ENCODE measurements around the gene CCDC92.
A peak's percentile ranks its signal among the peaks of the same experiment; 100 is the strongest.

The CCDC92 gene

DNA sequence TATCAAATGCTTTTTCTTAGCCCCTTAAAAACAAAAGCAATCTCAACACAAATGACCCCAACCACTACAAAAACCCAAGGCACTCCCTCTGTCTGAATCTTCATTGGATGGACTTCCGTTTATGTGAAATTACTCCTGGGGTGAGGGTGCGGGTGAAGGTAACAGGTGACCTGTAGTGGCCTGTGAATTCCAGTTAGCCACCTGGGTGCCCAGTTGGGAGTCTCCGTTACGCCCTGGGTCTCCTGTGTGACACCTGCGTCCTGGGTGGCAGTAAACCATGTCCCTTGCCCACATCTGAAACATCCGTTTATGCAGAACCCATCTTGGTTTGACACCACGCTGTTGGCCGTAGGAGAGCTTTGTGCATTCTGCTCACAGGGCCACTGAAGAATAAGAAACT, 62.6 kb downstream of the CCDC92 start:
- no peak for DNase-seq (ENCODE audit: low spot score)

DNA sequence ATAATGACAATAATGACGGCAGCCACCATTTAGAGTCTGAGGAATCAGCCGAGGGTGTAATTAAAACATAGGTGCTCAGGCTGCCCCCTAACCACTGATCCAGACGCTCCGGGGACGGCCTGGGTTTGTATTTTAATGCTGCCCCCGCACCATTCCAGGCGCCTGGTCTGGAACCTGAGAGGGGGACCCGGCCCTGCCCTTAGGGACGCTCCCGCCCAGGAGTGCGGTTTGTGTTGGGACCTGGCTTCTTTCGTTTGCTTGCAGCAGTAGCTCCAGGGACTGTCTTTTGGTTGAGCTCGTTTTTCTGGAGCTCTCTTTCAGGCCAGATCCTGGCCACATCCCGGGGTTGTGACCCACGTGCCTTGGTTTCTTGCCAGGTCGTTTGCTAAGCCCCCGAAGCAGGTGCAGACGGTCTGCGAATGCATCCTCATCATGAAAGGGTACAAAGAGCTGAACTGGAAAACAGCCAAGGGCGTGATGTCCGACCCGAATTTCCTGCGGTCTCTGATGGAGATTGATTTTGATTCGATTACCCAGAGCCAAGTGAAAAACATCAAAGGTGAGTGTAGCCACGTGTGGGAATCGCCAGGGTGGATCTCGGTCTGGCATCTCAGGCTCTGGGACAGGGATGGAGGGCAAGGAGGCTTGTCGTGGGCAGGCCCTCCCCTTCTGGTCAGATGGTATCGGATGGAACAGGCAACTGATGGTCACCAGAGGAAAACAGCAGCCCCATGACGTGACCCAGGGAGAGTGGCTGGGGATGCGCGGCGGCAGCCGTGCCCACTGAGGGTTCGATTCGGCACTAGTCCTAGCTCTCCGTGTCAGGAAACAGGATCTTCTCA, 63.5 kb downstream of the CCDC92 start:
- DNase-seq (ENCODE audit: low spot score) = no peak

DNA sequence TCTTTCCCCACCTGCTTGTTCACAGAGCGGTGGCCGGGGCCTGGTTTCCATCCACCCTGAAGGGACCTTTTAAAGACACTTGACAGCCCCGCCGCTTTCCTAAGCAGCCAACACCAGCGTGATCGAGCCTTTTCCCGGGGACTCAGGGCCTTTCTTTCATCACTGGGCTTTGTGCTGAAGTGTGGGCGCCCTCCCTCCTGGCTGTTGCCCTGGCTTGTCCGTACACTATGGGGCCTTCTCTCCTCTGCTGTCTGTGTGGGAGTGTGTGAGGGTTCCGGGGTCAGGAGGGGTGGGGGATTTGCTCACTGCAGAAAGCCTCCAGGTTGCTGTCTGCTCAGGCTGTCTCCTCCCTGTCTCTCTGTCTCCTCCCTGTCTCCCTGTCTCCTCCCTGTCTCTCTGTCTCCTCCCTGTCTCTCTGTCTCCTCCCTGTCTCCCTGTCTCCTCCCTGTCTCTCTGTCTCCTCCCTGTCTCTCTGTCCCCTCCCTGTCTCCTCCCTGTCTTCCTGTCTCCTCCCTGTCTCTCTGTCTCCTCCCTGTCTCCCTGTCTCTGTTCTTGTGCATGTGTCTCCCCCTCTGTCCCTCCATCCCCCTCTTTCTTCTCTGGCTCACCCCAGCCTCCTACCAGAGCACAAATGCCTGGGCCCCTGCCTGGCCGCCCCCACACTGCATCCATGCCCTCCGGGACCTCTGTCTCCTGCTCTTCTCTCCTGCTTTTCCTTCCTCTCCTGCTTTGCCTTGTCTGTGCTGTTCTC, 64.7 kb downstream of the CCDC92 start:
- no peak for DNase-seq (ENCODE audit: low spot score)

DNA sequence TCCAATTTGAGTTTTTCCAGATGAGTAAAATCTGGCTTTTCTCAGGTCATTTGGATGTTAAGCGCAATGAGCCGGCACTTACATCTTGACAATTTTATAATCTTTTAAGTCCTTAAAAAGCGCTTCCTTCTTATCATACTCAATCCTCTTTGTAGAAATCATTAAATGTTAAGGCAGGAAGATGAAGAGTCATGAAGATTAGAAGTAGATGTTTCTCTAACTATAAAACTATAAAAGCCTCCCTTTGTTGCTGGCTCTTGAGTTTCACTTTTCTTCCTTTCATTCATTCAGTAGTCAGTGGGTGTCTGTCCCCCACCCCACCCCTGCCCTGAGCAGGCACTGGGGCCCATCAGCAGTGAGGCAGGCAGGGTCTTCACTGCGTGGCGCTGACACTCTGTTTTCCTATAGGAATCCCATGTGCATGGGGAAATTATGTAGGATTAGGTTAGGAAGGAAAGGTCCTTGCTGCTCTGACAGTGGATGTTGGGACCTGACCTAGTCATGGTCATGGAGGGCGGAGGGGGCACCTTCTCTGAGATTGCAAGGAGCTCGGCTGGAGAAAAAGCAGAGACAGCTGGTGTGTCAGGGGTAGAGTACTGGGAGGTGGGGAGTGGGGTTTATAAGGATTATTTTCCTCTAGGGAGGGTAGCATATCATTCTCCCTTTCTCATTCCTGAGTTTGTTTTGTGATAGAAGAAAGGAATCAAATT, 65.8 kb downstream of the CCDC92 start:
- DNase-seq (ENCODE audit: low spot score) = no peak

DNA sequence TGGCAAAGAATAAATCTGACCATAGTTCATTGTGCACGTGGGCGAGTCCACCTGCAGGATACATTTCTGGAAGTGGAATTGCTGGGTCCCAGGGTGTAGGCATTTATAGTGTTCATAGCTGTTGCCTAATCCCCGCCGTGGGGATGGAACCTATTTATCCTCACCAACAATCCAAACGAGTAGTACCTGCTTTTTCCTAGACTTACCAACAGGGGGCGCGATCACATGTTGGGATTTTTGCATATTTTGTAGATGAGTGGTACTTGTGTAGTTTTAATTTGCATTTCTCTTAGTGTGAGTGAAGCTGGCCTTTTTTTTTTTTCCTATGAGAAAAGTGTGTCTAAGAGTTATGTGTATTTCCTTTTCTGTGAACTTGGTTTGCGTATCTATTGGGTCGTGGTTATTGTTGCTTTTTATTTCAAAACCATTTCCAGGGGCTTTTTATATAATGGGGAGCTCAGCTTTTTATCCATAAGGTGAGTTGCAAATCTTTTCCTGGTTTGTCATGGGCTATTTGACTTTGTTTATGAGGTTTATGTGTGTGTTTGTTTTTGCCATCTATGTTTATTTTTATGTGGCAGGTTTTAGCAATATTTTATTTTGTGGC, 67.2 kb downstream of the CCDC92 start:
- peak; percentile 77 for DNase-seq (ENCODE audit: low spot score)

DNA sequence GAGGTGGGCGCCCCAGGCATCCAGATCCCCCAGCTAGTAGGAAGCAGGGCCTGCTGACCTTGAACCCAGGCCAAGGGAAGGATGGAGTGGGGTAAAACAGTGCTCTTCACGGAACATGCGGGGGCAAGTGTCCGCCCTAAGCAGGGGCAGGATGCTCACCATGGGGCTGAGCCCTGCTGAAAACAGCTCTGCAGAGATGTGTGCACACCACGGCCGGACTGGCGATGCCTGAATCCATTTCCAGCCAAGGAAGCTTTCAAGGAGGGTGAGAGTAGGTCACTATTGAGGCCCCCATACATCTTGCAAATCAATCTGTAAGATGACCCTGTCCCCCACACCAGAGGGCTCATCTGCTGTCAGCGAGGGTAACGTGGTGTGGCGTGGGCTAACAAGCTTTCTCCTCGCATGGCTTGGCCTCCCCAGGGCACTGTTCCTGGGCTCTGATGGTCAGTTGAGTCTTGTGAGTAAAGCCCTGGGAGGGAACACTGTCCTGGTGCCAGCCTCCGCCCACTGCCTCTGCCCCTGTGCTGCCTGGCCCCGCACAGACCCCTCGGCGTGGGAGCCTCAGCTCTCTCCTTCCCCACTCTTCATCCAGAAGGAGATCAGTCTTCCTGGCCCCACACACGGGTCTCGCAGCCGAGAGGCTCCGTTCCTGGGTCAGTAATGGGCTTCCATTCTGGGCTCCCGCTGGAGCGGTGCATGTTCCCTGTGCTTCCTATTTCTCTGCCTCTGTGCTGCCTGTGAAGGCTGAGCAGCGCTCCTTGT, 69.1 kb downstream of the CCDC92 start:
- no peak for DNase-seq (ENCODE audit: low spot score)

DNA sequence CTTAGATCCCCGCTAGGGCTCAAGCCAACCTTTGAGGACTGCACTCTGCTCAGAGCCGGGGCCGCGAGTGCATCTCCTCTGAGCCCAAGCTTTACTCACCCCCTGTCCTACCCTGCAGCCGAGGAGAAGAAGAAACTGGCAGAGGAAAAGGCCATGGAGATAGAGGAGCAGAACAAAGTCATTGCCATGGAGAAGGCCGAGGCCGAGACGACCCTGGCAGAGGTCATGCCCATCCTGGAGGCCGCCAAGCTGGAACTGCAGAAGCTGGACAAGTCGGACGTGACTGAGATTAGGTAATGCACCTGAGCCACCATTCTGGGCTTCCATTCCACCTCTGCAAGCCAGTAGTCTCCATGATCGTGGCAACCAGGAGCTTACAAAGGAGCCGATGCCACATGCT, 69.8 kb downstream of the CCDC92 start:
- no peak for DNase-seq (ENCODE audit: low spot score)

DNA sequence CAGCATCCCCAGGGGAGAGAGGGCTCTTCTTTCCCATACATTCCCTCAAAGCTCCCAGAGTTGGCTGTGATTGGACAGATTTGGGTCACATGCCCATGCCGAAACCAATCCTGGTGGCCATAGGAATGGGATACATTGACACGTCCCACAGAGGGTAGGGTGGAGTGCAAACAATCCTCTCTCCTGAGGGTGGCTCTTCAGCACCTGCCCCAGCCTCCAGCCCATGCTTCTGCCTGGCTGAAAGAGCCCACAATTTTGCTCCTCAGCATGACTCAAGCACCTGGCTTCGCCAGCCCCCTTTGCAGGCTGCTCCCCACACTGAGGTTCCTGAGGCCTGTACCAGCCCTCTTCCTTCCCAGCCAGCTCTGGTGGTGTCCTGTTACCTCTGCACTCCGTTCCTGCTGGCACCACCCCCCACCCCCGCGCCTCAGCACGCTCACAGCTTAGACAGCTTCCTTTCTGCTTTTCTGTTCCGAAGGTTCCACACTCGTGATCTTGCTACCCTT, 71.7 kb downstream of the CCDC92 start:
- DNase-seq (ENCODE audit: low spot score) = no peak

DNA sequence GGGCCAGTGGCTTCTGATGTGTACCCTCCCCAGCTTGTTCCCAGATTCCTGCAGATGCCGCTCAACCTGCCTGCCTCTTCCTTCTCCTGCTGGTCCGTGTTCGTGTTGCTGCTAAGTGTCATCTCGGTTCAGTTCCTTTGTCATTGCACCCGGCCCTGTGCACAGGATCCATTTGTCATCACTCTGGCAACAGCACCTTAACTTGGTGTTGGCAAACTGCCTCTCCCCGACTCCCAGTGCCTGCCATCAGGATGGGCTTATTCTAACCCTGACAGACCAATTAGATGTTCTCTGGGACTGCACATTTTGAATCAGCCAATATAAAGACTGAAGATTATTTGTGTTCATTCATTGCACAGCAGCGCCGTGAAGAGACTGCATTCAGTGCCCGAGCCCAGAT, 73.3 kb downstream of the CCDC92 start:
- DNase-seq (ENCODE audit: low spot score) = no peak

DNA sequence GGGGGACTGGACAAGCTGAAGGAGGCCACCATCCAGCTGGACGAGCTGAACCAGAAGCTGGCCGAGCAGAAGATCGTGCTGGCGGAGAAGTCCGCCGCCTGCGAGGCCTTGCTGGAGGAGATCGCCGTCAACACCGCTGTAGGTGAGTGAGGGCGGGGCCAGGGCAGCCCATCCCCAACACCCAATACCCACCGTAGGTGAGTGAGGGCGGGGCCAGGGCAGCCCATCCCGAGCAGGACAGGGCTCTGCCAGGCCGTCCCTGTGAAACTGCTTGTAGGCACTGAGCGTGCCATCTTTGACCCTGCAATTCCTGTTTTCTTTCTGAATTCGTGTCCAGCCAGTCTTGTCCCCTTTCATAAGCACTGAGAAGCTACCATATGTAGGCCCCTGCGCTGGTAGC, 74.0 kb downstream of the CCDC92 start:
- no peak for DNase-seq (ENCODE audit: low spot score)

DNA sequence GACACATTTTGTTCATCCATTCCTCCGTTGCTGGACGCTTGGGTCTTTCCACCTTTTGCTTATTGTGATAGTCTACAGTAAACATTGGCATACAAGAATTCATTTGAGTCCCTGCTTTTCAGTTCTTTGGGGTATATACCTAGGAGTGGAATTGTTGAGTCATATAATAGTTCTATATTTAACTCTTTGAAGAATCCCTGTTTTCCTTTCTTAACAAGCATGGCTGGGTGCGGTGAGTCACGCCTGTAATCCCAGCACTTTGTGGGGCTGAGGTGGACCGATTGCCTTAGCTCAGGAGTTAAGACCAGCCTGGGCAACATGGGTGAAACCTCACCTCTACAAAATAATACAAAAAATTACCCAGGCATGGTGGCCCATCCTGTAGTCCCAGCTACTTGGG, 75.4 kb downstream of the CCDC92 start:
- peak; percentile 63 for DNase-seq (ENCODE audit: low spot score)

DNA sequence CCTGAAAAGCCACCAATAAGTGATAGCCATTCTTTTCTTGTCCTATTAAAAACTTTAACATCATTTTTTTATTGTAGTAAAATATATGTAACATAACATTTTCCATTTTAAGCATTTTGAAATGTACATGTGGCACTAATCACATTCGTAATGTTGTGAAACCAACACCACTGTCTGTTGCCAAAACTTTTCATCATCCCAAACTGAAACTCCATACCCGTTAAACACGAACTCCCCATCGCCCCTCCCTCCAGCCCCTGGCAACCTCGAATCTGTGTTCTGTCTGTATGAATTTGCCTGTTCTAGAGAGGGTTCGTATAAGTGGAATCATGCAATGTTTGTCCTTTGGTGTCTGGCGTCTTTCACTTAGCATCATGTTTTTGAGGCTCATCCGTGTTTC, 75.9 kb downstream of the CCDC92 start:
- DNase-seq (ENCODE audit: low spot score) = no peak

DNA sequence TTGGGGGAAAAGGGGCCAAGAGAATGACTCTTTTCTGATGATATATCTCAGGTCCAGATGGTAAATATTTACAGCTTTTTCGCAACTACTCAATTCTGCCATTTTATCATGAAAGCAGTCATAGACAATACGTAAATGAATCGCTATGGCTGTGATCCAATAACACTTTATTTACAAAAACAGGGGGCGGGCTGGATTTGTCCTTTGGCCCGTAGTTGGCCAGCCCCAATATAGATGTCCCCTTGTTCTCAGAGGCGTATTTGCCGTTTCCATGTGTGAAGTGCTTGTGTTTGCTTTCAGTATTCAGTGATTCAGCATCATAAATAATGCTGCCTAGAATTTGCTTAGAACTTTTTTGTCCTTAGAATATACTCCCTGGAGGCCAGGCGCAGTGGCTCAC, 77.2 kb downstream of the CCDC92 start:
- DNase-seq (ENCODE audit: low spot score) = no peak

DNA sequence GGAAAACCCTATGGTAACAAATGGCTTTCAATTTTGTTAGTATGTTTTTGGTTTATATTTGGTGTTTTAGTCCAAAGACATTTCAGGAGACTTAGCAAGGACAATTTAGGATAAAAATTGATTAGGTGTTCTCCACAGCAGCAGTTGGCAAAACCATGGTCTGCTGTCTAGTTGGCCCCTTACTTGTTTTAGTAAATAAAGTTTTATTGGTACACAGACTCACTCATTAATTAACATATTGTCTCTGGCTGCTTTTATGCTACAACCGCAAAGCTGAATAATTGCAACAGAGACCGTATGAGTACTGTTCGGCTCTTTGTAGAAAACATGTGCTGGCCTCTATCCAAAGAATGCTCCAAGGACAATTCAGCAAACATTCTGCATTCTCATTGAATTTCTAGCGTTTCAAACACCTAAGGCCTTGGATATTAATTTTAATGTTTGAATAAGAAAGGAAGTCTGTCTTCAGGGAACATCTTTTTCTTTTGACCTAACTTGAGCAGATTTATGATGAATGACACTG, 77.7 kb downstream of the CCDC92 start:
- DNase-seq (ENCODE audit: low spot score) = no peak

DNA sequence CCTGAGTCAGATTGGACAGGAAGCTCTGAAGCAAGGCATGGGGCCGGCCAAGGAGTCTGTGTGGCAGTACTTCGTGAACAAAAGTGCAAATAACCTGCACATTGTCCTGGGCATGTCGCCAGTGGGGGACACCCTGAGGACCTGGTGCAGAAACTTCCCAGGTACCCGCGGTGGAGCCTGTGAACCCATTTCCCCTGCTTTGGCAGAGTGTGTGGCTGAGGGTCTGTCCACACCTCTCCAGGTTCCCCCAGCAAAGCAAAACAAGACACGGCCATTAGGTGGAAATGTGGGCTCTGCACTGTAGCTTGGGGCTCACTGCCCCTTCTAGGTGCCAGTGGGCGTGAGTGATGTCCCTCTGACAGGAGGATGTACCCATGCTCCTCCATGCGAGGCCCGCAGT, 79.4 kb downstream of the CCDC92 start:
- DNase-seq (ENCODE audit: low spot score) = no peak

DNA sequence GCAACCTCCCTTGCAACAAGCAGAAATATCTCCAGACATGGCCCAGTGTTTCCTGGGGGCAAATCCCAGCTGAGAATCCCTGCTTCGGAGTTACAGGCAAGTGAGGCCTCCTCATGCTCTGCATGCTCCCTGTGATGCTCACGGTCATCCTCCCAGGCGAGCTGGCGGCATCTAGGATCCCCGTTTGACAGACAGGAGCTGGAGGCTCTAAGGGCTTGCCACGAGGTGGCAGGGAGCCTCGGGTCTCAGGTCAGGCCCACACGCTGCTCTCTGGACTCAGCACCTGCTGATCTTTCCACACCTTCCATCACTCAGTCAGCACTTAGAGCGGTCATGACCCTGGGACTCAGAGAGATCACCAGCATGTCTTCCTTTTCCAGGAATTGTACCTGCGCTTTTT, 79.8 kb downstream of the CCDC92 start:
- DNase-seq (ENCODE audit: low spot score) = no peak

DNA sequence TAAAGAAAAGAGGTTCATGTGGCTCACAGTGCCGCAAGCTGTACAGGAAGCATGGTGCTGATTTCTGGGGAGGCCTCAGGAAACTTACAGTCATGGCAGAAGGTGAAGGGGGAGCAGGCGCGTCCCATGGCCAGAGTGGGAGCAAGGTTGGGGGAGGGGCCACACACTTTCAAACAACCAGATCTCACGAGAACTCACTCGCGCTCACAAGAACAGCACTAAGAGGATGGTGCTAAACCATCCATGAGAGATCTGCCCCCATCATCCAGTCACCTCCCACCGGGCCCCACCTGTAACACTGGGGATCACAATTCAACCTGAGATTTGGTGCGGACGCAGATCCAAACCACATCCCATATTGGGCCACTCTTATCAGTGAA, 80.5 kb downstream of the CCDC92 start:
- DNase-seq (ENCODE audit: low spot score) = no peak

DNA sequence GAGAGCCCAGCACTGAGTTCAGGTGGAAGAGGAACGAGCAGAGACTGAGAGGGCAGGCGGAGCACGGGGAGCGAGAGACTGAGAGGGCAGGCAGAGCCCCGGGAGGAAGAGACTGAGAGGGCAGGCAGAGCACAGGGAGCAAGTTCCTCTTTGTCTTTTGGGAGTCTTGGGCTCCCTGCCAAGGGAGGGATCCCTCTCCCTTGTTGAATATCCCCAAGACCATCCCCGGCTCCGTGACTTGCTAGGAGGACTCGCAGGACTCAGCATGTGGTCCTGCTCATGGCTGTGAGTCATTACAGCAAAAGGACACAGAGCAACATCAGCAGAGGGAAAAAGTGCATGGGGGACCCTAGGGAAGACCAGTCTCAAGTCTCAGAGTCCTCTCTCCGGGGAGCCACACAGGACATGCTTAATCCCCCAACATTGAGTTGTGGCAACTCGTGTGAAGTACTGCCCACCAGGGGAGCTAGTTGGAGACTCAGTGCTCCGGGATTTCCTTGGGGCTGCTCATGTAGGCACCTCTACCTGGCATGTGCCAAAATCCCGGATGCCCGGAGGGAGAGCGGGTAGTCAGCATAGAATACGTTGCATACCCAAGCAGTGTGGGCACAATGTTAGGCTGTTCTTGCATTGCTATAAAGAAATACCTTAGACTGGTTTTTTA, 81.0 kb downstream of the CCDC92 start:
- DNase-seq (ENCODE audit: low spot score) = no peak

DNA sequence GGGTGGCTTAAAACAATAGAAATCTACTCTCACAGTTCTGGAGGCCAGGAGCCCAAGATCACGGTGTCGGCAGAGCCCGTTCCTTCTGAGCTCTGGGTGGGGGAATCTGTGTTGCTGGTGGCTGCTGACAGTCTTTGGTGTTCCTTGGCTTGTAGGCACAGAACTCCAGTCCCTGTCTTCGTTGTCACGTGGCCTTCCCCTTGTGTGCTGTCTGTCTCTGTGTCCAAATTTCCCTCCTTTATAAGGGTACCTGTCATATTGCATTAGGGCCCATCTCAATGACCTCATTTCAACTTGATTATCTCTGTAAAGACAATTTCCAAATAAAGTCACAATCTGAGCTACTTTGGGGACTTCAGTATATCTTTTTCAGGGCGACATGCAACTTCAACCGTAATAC, 81.6 kb downstream of the CCDC92 start:
- DNase-seq (ENCODE audit: low spot score) = no peak

DNA sequence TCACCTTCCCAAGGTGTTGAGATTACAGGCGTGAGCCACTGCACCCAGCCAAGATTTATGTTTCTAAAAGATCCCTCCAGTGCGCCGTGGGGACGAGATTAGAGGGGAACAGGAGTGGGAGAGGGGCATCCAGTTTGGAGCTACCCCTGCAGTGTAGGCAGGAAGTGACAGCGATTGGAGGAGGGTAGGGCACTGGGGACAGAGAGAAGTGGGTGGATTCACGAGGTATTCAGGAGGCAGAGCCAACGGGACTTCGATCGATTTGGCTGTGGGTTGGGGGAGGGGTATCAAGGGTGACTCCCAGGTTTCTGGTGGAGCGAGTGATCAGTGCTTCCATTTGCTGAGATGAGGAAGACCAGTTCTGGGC, 82.1 kb downstream of the CCDC92 start:
- no peak for DNase-seq (ENCODE audit: low spot score)
